A673 (cell line): ENCODE data around the gene CNOT10.

ENCODE experiments used
- EZH2 ChIP-seq: fragments of 200-600 bp; sonication (generic); IDR thresholded peaks from 2 replicates; pipeline ENCODE4 v1.6.1; 2017; ENCODE audit warnings: borderline replicate concordance, low read depth, mild to moderate bottlenecking, mixed read lengths, antibody characterized with exemption, low read length; ENCODE audit not compliant: poor library complexity, severe bottlenecking
- TF ChIP-seq, protein P1 (sequence below): fragments of 300-800, 200-600 bp; sonication (generic); conservative IDR thresholded peaks from 2 replicates; pipeline ENCODE4 v1.5.1; 2017; ENCODE audit warnings: low read depth, mild to moderate bottlenecking, antibody characterized with exemption, low read length, moderate library complexity, mixed read lengths

DNA sequence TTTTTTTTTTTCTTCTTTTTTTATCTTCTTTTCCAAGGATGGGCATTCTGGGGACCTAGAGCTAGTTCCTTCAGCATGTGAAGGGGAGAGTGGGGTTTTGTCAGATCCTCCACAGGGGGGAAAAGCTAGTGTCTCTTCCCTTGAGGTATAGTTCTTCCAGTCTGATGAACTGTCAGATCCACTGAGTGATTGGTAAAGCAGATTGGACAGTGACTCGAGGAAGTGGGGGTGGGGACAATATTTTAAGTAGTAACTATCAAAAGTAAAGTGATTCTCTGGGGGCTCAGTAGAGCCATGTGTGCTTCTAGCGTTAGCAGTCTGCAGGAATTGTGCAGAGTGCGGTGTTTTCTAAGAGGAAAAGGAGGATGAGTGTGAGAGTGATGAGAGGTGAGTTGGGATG lies 70.8 kb downstream of the CNOT10 start:
- TF ChIP-seq EZH2: no peak
- TF ChIP-seq, protein P1, sequence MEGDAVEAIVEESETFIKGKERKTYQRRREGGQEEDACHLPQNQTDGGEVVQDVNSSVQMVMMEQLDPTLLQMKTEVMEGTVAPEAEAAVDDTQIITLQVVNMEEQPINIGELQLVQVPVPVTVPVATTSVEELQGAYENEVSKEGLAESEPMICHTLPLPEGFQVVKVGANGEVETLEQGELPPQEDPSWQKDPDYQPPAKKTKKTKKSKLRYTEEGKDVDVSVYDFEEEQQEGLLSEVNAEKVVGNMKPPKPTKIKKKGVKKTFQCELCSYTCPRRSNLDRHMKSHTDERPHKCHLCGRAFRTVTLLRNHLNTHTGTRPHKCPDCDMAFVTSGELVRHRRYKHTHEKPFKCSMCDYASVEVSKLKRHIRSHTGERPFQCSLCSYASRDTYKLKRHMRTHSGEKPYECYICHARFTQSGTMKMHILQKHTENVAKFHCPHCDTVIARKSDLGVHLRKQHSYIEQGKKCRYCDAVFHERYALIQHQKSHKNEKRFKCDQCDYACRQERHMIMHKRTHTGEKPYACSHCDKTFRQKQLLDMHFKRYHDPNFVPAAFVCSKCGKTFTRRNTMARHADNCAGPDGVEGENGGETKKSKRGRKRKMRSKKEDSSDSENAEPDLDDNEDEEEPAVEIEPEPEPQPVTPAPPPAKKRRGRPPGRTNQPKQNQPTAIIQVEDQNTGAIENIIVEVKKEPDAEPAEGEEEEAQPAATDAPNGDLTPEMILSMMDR: no peak
